Thyroid gland (tissue), 4 donors: ENCODE data around the gene FASTK. TPM values are rescaled to one million over a fixed set of nuclear protein-coding genes. Genes with fewer than 3 reads are reported as not detected.

Experiments
- DNase-seq, 2 donors: peaks; one replicate each; pipeline ENCODE4 v3.0.0-alpha.2; 2019
- H3K27ac ChIP-seq, 3 donors: fragments of 200-600 bp; sonication (generic); 1 replicate in 2 of 3; 2 replicates in 1 of 3; pipeline ENCODE4 v1.5.1; 2016 to 2019; ENCODE audit warnings: mild to moderate bottlenecking in 1 of 3, moderate library complexity in 1 of 3
- H3K27me3 ChIP-seq: fragments of 200-600 bp; sonication (generic); one replicate; pipeline ENCODE4 v1.5.1; 2019
- H3K36me3 ChIP-seq, 2 donors: fragments of 200-600 bp; sonication (generic); one replicate each; pipeline ENCODE4 v1.5.1; 2016 to 2019
- H3K4me1 ChIP-seq, 2 donors: fragments of 200-600 bp; sonication (generic); one replicate each; pipeline ENCODE4 v1.5.1; 2017 to 2019
- H3K4me3 ChIP-seq, 3 donors: fragments of 200-600 bp; sonication (generic); replicated peaks in 1 of 3; 1 replicate in 2 of 3; 2 replicates in 1 of 3; pipeline ENCODE4 v1.5.1; 2016; ENCODE audit warnings: mild to moderate bottlenecking in 1 of 3
- H3K9me3 ChIP-seq: fragments of 200-600 bp; sonication (generic); one replicate; pipeline ENCODE4 v1.5.1; 2017
- CTCF ChIP-seq, 6 experiments: fragments of 200-600 bp in 3 of 6; fragments of 450-650 bp in 3 of 6; sonication (generic) in 3 of 6; IDR thresholded peaks; one replicate each; pipeline ENCODE4 v1.5.1; 2016 to 2019; ENCODE audit warnings: antibody characterized with exemption in 6 of 6, mild to moderate bottlenecking in 2 of 6, inconsistent platforms in 1 of 6, moderate library complexity in 1 of 6
- POLR2A ChIP-seq, 2 donors: fragments of 450-650 bp; IDR thresholded peaks; one replicate each; pipeline ENCODE4 v1.6.1; 2017; ENCODE audit warnings: antibody characterized with exemption in 2 of 2, mild to moderate bottlenecking in 2 of 2, moderate library complexity in 1 of 2
- WGBS, 2 donors: methylation state at CpG; one replicate each; pipeline ENCODE4 v1.1.5; 2017; 5-methylcytosine and 5-hydroxymethylcytosine counted together
- intact Hi-C: fragments of 100-400 bp; cut with DNase I; formaldehyde crosslinking; loops from one replicate; pipeline ENCODE4 v1.15.1; 2023
- total RNA-seq, 4 donors: library from RNA; depleted of rRNA; stranded (reverse); fragments of >200 nt; gene quantifications; one replicate each; pipeline ENCODE4 v1.2.3, GENCODE V29; 2016

The FASTK gene
- total RNA-seq, 4 donors from 2014 or later: 71.8 to 114 (median 78.8) TPM

DNA sequence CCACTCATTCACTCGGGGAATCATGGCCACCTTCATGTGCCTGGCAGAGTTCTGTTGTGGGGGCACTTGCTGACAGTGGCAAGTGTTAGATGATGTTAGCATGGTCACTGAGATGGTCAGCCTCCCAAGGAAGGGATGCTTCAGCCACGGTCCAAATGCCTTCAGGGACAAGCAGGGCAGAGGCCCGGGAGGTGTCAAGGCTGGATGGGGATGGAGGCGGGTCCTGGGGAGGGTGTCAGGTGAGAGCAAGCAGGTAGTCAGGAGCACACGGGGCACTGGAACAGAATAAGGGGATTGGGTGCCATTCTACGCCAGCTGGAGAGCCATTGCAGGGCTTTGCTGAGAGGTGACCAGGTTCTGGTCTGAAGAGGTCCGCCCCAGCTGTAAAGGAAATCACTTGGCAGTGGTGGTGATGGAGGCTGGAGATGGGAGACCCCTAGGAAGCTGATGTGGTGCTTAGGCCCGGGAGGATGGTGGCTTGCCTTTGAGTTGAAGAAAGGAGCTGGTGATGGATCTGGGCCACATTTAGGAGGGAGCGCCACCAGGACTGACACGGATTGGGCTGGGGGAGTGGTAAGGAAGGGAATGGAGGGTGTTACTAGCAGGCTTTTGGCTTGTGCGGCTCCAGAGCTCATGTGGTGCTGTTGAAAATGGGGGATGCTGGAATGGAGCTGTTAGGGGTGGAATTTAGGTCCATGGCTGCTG is 29.8 kb upstream of the FASTK start:
- intact Hi-C loops: loop anchor here (5.0 kb wide), 1 partner anchor 213 kb away; no protein-coding TSS in a partner anchor
- Histone ChIP-seq H3K27ac (no peak overlapping the region), H3K4me1 (peaks cover 9 to 20% of the 10 kb centered on the region in 2 donors), H3K4me3 (no peak overlapping the region), H3K27me3 (no peaks in the 10 kb centered on the region), H3K9me3 (no peaks in the 10 kb centered on the region), H3K36me3 (no peaks in the 10 kb centered on the region)
- no peak for TF ChIP-seq CTCF (IDR thresholded peaks at IDR 0.05)
- no peak for TF ChIP-seq POLR2A (IDR thresholded peaks at IDR 0.05)
- DNase-seq: no peak
- WGBS, 2 donors: 66 to 69% methylated on average over 11 of the region's 11 CpGs

DNA sequence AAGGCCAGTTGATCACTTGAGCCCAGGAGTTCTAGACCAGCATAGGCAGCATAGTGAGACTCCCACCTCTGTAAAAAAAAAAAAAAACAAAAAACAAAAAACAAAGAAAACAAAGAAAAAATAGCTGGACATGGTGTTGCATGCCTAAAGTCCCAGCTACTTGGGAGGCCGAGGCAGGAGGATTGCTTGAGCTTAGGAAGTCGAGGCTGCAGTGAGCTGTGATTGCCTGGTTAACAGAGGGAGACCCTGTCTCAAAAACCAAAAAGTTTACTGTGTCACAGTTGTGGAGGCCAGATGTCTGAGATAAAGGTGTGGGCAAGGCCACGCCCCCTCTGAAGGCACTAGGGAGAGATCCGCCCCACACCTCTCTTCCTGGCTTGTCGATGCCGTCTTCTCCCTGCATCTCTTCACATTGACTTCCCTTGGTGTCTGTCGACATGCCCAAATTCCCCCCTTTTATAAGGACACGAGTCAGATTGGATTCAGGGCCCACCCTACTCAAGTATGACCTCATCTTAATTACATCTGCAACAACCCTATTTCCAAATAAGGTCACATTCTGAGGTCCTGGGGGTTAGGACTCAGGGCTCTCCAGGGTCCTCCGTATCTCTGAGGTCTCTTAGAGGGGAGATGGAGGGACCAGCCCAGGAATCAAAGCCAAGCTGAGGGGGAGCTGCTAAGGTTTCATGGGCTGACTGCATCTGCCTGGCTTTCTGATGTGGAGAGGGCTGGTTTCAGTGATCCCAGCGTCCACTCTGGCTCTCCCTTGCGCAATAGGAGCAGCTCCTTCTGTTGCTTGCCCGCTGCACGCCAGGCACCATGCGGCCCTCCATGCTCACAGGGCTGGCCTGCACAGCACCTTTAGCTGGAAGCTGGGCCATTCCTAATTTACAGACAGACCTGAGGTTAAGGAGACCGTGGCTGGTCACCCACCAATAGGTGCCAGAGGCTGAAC is 28.8 kb upstream of the FASTK start:
- intact Hi-C loops: loop anchor here (5.0 kb wide), 2 partner anchors 77 to 212 kb away; no protein-coding TSS in a partner anchor

DNA sequence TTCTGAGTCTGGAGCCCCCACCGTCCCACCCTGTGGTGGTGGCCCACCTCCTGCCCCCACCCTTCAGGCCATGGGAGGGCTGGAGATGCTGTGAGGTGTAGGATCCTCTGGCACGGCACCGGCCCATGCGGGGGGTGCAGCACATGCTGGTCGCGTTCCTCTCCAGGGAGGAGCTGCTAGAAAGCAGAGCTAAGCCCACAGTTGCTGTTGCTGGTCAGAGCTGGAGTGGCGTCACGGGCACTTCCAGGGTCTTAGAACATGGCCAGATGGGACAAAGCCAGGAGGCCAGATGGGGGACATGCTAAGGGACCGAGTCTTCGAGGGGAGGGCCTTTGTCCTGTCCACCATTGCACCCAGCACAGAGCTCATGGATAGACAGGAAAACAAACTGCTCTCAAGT is 27.3 kb upstream of the FASTK start:
- intact Hi-C loops: loop anchor here (5.0 kb wide), 1 partner anchor 76 kb away; no protein-coding TSS in a partner anchor
- TF ChIP-seq CTCF (IDR thresholded peaks at IDR 0.05) (no peak), POLR2A (IDR thresholded peaks at IDR 0.05) (no peak)
- Histone ChIP-seq H3K36me3 (no peaks in the 10 kb centered on the region), H3K4me1 (peaks cover 0 to 9% of the 10 kb centered on the region in 2 donors), H3K9me3 (no peaks in the 10 kb centered on the region), H3K27ac (no peak overlapping the region), H3K27me3 (no peaks in the 10 kb centered on the region), H3K4me3 (no peak overlapping the region)
- DNase-seq: no peak
- WGBS, 2 donors: 82 to 87% methylated on average over 7 to 10 of the region's 10 CpGs

More for the DNA sequence above, 28.8 kb upstream of the FASTK start:
- DNase-seq: no peak
- Histone ChIP-seq H3K27ac (no peak overlapping the region), H3K4me3 (no peak overlapping the region), H3K4me1 (peaks cover 9 to 19% of the 10 kb centered on the region in 2 donors), H3K27me3 (no peaks in the 10 kb centered on the region), H3K9me3 (no peaks in the 10 kb centered on the region), H3K36me3 (no peaks in the 10 kb centered on the region)
- 74 to 83% methylated on average over 9 to 10 of the region's 15 CpGs for WGBS, 2 donors
- no peak for TF ChIP-seq CTCF (IDR thresholded peaks at IDR 0.05)
- no peak for TF ChIP-seq POLR2A (IDR thresholded peaks at IDR 0.05)

- Histone ChIP-seq H3K9me3 (no peaks in the 10 kb centered on the region), H3K27ac (no peak overlapping the region), H3K4me1 (peaks cover 0 to 8% of the 10 kb centered on the region in 2 donors), H3K4me3 (no peak overlapping the region), H3K36me3 (no peaks in the 10 kb centered on the region), H3K27me3 (no peaks in the 10 kb centered on the region)
- no peak for DNase-seq
- WGBS, 2 donors: 83 to 84% methylated on average over 23 of the region's 23 CpGs
- TF ChIP-seq POLR2A (IDR thresholded peaks at IDR 0.05) (no peak), CTCF (IDR thresholded peaks at IDR 0.05) (no peak)
- intact Hi-C loops: loop anchor here (5.0 kb wide), 1 partner anchor 72 kb away; no protein-coding TSS in a partner anchor
These were observed 24.0 kb upstream of the FASTK start for GRCh38 chr7:151104411-151105235.
